HL-60 (cell line): ENCODE results near the gene SLC6A9.

Experiments
- DNase-seq, 2 experiments: peaks; one replicate each; pipeline ENCODE4 v3.0.0-alpha.2; 2010 to 2020; ENCODE audit warnings: low read depth in 1 of 2, low spot score in 1 of 2
- H3K27ac ChIP-seq: fragments of 250-450 bp; sonication (Bioruptor Pico); replicated peaks from 2 replicates; pipeline ENCODE4 v1.5.1; 2020; ENCODE audit warnings: mild to moderate bottlenecking, moderate library complexity
- H3K27me3 ChIP-seq: fragments of 250-450 bp; sonication (Bioruptor Pico); 2 replicates; pipeline ENCODE4 v1.5.1; 2021; ENCODE audit warnings: mild to moderate bottlenecking, moderate library complexity; ENCODE audit not compliant: insufficient read depth, poor library complexity, severe bottlenecking
- H3K4me3 ChIP-seq: replicated peaks from 2 replicates; pipeline ENCODE4 v1.5.1; 2011; ENCODE audit warnings: mild to moderate bottlenecking, control low read depth, low read length; ENCODE audit not compliant: insufficient read depth
- CTCF ChIP-seq: IDR thresholded peaks from one replicate; pipeline ENCODE4 v1.5.1; 2011; ENCODE audit warnings: low read length, control low read depth, inconsistent platforms; ENCODE audit not compliant: insufficient read depth
- GABPA ChIP-seq: IDR thresholded peaks from 2 replicates; pipeline ENCODE4 v1.6.1; 2012; ENCODE audit warnings: low read depth
- POLR2AphosphoS5 ChIP-seq: IDR thresholded peaks from 2 replicates; pipeline ENCODE4 v1.6.1; 2012; ENCODE audit warnings: low read depth
- REST ChIP-seq: IDR thresholded peaks from 2 replicates; pipeline ENCODE4 v1.6.1; 2012; ENCODE audit warnings: low read depth; ENCODE audit not compliant: insufficient replicate concordance
- SPI1 ChIP-seq: IDR thresholded peaks from 2 replicates; pipeline ENCODE4 v1.6.1; 2012; ENCODE audit warnings: low read depth, mild to moderate bottlenecking, borderline replicate concordance

SLC6A9 gene

DNA sequence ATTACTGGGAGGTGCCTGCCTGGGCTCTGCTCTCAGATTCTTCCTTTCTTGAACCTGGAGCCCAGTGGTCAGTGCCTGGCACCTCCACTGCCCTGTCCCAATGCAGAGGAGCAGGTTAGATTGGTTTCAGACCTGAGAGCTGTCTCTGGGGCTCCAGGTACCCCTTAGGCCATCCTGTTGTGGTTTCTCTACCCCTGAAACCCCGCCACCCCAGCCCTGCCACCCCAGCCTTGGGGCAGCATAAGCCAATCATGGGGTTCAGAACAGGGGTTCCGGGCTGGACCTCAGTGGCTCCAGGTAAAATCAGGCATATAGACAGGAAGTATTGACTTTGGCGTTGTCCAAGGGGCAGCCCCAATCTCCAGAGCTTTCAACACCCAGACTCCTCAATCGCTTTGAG is 3.2 kb upstream of the SLC6A9 start:
- H3K27me3 ChIP-seq = no peaks in the 10 kb centered on the region
- DNase-seq = no peak
- no peak overlapping the region for H3K27ac ChIP-seq
- TF ChIP-seq CTCF (no peak), GABPA (no peak), POLR2AphosphoS5 (no peak), SPI1 (no peak)
- no peak overlapping the region for H3K4me3 ChIP-seq

DNA sequence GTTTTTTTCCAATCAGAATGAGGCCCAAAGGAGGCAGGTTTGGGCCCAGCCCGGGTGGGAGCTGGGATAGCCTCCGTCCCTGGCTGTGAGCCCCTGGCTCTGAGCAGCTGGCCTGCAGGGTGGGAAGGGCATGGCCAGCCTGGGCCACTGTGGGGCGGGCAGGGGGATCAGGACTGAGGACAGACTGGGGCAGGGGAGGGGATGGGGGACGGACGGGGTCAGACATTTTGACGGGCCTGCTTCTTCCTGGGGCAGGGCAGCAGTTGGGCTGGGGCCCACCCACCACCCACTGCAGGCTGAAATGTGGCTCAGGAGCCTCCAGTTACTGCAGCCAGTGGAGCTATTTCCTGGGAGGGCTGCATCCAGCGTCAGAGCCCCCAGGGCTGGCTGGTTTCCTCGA is 2.5 kb upstream of the SLC6A9 start:
- no peak overlapping the region for H3K4me3 ChIP-seq
- H3K27ac ChIP-seq = no peak overlapping the region
- no peak for DNase-seq
- TF ChIP-seq GABPA = no peak
- H3K27me3 ChIP-seq = no peaks in the 10 kb centered on the region

GRCh38 chr1:44033041-44033575 is 1.8 kb upstream of the SLC6A9 start:
- TF ChIP-seq POLR2AphosphoS5 (no peak), SPI1 (peak; percentile 11; the same call in 1 of the 2 replicates), GABPA (no peak), REST (no peak), CTCF (no peak)
- Histone ChIP-seq H3K4me3 (no peak overlapping the region), H3K27ac (no peak overlapping the region), H3K27me3 (no peaks in the 10 kb centered on the region)
- DNase-seq = no peak

DNA sequence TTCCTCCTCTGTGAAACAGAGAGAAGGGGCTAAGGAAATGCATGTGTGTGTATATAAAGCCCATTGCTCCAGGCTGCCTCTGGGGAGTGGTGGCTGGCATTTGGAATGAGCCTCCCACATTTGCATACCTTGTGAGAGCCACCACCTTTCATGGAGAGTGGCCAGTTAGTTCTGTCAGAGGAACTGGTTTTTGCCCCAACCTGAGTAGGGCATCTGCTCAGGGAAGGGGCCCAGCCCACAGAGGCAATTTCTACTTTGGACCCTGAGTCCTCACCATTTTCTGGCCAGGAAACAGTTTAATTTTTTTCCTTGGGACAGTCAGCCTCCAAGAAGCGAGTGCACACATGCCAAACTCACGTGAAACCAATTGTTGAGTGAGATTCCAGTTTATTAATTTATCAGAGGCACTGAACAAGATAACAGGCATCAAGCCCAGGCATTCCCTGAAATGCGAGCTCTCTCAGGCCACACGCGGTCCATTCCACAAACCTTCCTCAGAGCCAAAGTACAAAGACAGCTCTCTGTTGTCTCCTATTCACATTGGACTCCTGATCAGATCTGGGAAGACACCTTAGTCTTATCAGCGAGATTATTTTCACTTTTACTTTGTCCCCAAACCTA is 1.0 kb upstream of the SLC6A9 start:
- DNase-seq = no peak
- no peak for TF ChIP-seq REST
- Histone ChIP-seq H3K4me3 (no peak overlapping the region), H3K27me3 (no peaks in the 10 kb centered on the region), H3K27ac (no peak overlapping the region)

DNA sequence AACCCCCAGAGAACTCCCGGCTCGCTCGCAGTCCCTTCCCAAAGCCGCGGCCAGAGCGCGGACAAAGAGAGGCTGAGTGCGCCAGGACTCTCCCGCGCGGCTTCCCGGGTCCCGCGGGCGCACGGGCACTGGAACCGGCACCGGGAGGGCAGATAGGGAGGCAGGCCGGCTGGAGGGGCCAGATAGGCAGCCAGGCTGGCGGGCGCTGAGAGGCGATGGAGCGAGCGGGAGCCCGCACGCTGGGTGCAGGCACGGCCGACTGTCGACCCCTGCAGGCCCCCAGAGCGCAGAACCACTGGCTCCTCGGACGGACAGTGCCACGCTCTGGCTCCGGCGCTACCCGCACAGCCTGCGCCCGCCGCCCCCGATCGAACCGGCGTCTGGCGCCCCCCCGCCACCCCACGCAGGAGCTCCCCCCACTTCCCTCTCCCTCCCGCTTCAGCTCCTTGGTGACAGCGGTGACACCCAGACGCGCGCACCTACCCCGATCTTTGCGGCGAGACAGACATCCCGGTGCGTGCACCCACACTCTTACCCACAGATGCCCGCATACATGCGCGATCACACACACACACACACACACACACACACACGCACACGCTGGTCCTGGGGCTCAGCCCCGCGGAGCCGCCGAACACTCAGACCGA is 534 bp downstream of the SLC6A9 start:
- Histone ChIP-seq H3K4me3 (peak overlapping the region; percentile 70), H3K27me3 (no peaks in the 10 kb centered on the region), H3K27ac (no peak overlapping the region; the same call in 1 of the 2 replicates)
- no peak for TF ChIP-seq GABPA
- no peak for TF ChIP-seq REST
- TF ChIP-seq CTCF = no peak
- no peak for TF ChIP-seq SPI1
- no peak for TF ChIP-seq POLR2AphosphoS5
- DNase-seq = peak; percentile 25 to 34
